ENCODE data around the gene SLC15A1. TPM values are rescaled to one million over a fixed set of nuclear protein-coding genes. Genes with fewer than 3 reads are reported as not detected.

The SLC15A1 gene
- polyA plus RNA-seq, 3 donors: not detected

- no peaks in the 10 kb centered on the region for H3K79me2 ChIP-seq (ENCODE audit: insufficient read depth, low read length)
- no peak for DNase-seq
- H3K27ac ChIP-seq (ENCODE audit: low read depth in 1 of 2, low read length in 2 of 2): no peak overlapping the region
- peaks cover 2 to 10% (median 7%) of the 10 kb centered on the region in 7 donors for H3K9me3 Mint-ChIP-seq
- TF ChIP-seq CTCF (IDR thresholded peaks at IDR 0.05): no peak
- no peak overlapping the region for H3K27ac Mint-ChIP-seq
- no peaks in the 10 kb centered on the region for H3K27me3 ChIP-seq (ENCODE audit: control insufficient read depth in 2 of 2, insufficient read depth in 2 of 2, low read length in 2 of 2)
- no peaks in the 10 kb centered on the region for H4K20me1 ChIP-seq (ENCODE audit: insufficient read depth, low read length)
- no peak overlapping the region for H2AFZ ChIP-seq (ENCODE audit: insufficient read depth, low read depth, low read length, poor library complexity, severe bottlenecking)
- H3K36me3 ChIP-seq (replicated peaks in 1 of 2; ENCODE audit: control insufficient read depth in 1 of 2, insufficient read depth in 2 of 2, low read length in 2 of 2): no peaks in the 10 kb centered on the region
- H3K4me2 ChIP-seq (replicated peaks; ENCODE audit: extremely low read depth, low read length, poor library complexity, severe bottlenecking): no peak overlapping the region
- peaks cover 0 to 6% of the 10 kb centered on the region in 2 donors for H3K9me3 ChIP-seq (replicated peaks in 1 of 2; ENCODE audit: control insufficient read depth in 1 of 2, insufficient read depth in 1 of 2, low read length in 2 of 2)
- no peak overlapping the region for H3K4me3 Mint-ChIP-seq
- peaks cover 4 to 10% (median 5%) of the 10 kb centered on the region in 3 donors for H3K27me3 Mint-ChIP-seq (ENCODE audit: low read depth in 3 of 3)
- no peaks in the 10 kb centered on the region for H3K36me3 Mint-ChIP-seq
- no peaks in the 10 kb centered on the region for H3K4me1 ChIP-seq (ENCODE audit: control insufficient read depth in 1 of 2, insufficient read depth in 2 of 2, low read length in 2 of 2)
- H3K4me1 Mint-ChIP-seq: no peaks in the 10 kb centered on the region
- 100% methylated on average over 1 of the region's 2 CpGs for WGBS (ENCODE audit: insufficient coverage)
- intact Hi-C loops (cut with micrococcal nuclease): no loop called here
- no peak overlapping the region for H3K4me3 ChIP-seq (replicated peaks in 1 of 3; ENCODE audit: low read depth in 2 of 3, low read length in 3 of 3)
- no peak overlapping the region for H3K9ac ChIP-seq (ENCODE audit: insufficient read depth, low read length, poor library complexity, severe bottlenecking)
Measured at GRCh38 chr13:98743377-98743776, 9.1 kb downstream of the SLC15A1 start.

- TF ChIP-seq CTCF (IDR thresholded peaks at IDR 0.05): no peak
- Histone ChIP-seq H3K27ac (ENCODE audit: low read depth in 1 of 2, low read length in 2 of 2) (no peak overlapping the region), H2AFZ (ENCODE audit: insufficient read depth, low read depth, low read length, poor library complexity, severe bottlenecking) (no peak overlapping the region), H3K4me1 (ENCODE audit: control insufficient read depth in 1 of 2, insufficient read depth in 2 of 2, low read length in 2 of 2) (no peaks in the 10 kb centered on the region), H3K27me3 (ENCODE audit: control insufficient read depth in 2 of 2, insufficient read depth in 2 of 2, low read length in 2 of 2) (no peaks in the 10 kb centered on the region), H3K4me2 (replicated peaks; ENCODE audit: extremely low read depth, low read length, poor library complexity, severe bottlenecking) (no peak overlapping the region), H3K9me3 (replicated peaks in 1 of 2; ENCODE audit: control insufficient read depth in 1 of 2, insufficient read depth in 1 of 2, low read length in 2 of 2) (peaks cover 0 to 8% of the 10 kb centered on the region in 2 donors), H3K79me2 (ENCODE audit: insufficient read depth, low read length) (no peaks in the 10 kb centered on the region), H3K36me3 (replicated peaks in 1 of 2; ENCODE audit: control insufficient read depth in 1 of 2, insufficient read depth in 2 of 2, low read length in 2 of 2) (no peaks in the 10 kb centered on the region), H3K9ac (ENCODE audit: insufficient read depth, low read length, poor library complexity, severe bottlenecking) (no peak overlapping the region), H4K20me1 (ENCODE audit: insufficient read depth, low read length) (no peaks in the 10 kb centered on the region), H3K4me3 (replicated peaks in 1 of 3; ENCODE audit: low read depth in 2 of 3, low read length in 3 of 3) (no peak overlapping the region)
- H3K9me3 Mint-ChIP-seq: peaks cover 2 to 14% (median 9%) of the 10 kb centered on the region in 7 donors
- intact Hi-C loops (cut with micrococcal nuclease): no loop called here
- DNase-seq: no peak
- WGBS (ENCODE audit: insufficient coverage): 95% methylated on average over 4 of the region's 5 CpGs
- H3K27me3 Mint-ChIP-seq (ENCODE audit: low read depth in 3 of 3): peaks cover 3 to 7% (median 4%) of the 10 kb centered on the region in 3 donors
- H3K27ac Mint-ChIP-seq: no peak overlapping the region
- no peaks in the 10 kb centered on the region for H3K36me3 Mint-ChIP-seq
- H3K4me3 Mint-ChIP-seq: no peak overlapping the region
- H3K4me1 Mint-ChIP-seq: no peaks in the 10 kb centered on the region
Measured at GRCh38 chr13:98742961-98743360, 9.5 kb downstream of the SLC15A1 start.

All from CD14-positive monocyte (primary cell).